GM18507 (cell line): ENCODE measurements around the gene PWWP2B.
"Not testable (repeated sequence)": the region's sequence is repeated elsewhere in the genome, so short reads cannot be mapped to it uniquely, and the experiment has no call there.

Source experiments
- DNase-seq: peaks from one replicate; pipeline ENCODE4 v3.0.0; 2011; ENCODE audit warnings: low read depth; ENCODE audit not compliant: insufficient read length; ENCODE audit errors: extremely low spot score
- FAIRE-seq: peaks from 2 replicates; lab custom pipeline; 2011; peaks lifted over from hg19 to GRCh38; lab: Jason Lieb, UNC

Gene PWWP2B

DNA sequence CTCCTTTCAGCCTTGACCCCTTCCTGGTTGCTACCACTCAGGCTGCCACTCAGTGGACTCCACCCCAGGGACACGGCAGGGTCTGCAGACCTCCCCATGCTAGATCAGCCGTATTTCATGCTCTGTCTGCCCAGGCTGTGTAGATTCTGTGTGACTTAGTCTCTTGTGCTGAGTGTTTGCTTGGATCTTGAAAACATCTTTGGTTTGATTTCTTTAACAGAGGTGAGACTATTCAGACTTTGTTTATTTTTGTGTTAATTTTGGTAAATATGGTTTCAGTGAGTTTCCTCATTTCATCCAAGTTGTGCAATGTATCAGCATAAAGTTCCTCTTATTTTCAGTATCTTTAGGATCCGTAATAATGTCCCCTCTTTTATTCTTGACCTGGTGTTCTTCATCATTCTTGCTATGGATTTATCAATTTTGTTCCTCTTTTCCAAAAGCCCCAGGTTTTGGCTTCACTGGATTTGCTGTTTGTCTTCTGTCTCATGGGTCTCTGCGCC, 21.2 kb upstream of the PWWP2B start:
- DNase-seq (no peak), FAIRE-seq (no peak)

DNA sequence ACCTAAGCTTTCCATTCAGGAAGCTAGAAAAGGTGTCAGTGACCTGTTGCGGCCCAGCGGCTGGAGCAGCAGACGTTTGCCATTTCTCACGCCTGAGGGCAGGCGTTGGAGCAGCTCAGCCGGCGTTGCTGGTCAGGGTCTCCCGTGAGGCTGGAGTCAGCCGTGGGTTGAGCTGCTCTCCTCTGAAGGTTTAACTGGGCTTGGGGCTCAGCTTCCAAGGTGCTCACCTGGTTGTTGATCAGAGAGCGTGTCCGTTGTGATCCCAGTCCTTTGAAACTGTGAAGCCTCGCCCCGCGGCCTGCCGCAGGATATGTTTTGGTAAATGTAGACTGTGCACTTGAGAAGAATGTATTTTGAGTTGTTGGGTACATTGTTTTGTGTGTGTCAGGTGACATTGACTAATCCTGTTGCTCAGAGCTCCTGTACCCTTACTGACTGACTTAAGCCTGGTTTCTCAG, 20.6 kb upstream of the PWWP2B start:
- FAIRE-seq: no peak

DNA sequence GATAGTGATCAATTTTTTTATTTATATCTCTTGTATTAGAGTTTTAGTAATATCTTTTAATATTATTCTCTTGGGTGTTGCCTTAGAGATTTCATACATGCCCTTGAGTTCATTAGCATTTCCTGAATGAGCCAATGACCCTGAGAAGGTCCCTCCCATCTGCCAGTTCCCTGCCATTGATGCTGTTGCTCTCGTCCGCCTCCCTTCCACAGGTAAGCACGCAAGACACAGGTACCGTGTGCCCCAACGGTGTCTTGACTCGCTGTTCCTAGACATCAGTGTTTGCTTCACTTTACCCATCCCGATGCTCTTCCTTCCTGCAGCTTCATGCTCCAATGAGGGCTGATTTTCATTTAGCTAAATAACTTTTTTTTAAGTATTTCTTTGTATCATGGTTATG, 19.7 kb upstream of the PWWP2B start:
- DNase-seq: no peak
- no peak for FAIRE-seq

More for the DNA sequence above, 20.6 kb upstream of the PWWP2B start:
- DNase-seq: no peak

DNA sequence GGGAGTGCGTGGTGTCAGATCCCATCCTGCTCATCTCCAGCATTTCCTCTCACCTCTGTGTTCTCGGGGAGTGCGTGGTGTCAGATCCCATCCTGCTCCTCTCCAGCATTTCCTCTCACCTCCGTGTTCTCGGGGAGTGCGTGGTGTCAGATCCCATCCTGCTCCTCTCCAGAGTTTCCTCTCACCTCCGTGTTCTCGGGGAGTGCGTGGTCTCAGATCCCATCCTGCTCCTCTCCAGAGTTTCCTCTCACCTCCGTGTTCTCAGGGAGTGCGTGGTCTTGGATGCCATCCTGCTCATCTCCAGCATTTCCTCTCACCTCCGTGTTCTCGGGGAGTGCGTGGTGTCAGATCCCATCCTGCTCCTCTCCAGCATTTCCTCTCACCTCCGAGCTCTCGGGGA, 18.0 kb upstream of the PWWP2B start:
- DNase-seq, FAIRE-seq: not testable (repeated sequence)

DNA sequence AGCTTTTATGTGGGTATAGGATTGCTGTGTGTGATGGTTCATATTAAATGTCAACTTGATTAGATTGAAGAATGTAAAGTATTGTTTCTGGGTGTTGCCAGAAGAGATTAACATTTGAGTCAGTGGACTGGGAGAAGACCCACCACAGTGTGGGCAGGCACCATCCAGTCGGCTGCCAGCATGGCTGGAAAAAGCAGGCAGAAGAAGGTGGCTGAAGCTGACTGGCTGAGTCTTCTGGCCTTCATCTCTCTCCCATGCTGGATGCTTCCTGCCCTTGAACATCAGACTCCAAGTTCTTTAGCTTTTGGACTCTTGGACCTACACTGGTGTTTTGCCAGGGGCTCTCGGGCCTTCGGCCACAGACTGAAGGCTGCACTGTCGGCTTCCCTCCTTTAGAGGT, 16.0 kb upstream of the PWWP2B start:
- not testable (repeated sequence) for FAIRE-seq, DNase-seq

DNA sequence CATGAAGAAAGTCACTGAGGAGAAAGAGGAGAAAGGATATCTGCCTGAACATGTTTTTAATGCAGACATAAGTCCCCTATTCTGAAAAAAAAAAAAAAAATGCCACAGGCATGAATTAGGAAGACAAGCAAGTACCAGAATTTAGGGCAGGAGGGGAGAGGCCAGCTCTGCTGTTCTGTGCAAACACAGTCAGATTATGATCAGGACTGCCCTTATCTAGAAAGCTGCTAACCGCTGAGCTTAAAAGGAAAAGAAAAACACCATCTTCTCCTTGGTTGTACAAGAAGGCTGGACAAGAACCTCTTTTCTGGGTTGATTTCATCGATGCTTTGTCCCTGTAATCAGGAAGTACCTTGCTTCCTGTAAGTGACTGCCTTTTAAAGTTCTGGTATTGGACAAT, 15.3 kb upstream of the PWWP2B start:
- DNase-seq (no peak), FAIRE-seq (no peak)

DNA sequence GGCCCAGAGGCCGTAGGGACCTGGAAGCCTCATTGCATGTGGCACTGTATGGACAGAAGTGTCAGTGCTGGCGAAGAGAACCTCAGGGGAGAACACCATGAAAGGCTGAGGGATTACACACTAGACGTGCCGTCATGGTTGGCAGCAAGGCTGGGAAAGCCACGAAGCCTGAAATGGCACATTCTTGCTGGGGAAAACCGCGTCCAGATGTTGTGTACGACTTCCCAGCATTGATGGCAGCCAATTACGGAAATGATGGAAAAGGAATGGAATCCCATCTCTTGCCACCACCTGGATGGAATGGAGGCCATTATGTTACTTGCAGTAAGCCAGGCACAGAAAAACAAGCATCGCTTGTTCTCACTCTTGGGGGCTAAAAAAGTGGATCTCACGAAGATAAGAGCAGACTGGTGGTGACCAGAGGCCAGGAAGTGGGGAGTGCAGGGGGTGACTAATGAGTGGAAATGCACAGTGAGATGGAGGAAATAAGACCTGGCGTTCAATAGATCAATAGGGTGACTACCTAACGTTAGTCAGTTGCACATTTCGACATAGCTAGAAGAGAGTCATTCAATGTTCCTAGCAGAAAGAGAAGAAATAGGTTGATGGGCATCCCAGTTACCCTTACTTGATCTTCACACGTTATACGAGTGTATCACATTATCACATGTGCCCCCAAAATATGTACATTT, 14.6 kb upstream of the PWWP2B start:
- DNase-seq: no peak
- FAIRE-seq: no peak

DNA sequence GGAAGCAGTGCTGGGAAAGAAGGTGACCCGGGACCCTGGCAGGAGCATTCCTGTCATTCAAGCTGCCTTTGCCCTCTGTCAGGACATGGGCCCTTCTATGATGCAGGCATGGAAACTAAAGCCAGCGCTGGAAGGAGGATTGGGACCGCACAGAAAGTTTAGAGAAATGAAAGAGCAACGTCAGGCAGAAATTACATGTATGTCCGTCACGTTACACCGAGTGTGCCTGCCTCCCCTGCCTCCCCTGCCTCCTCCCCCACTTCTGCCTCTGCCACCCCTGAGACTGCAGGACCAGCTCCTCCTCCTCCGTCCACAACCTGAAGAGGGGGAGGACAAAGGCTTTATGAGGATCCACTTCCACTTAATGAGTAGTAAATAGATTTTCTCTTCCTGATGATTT, 13.9 kb upstream of the PWWP2B start:
- DNase-seq (no peak), FAIRE-seq (no peak)

DNA sequence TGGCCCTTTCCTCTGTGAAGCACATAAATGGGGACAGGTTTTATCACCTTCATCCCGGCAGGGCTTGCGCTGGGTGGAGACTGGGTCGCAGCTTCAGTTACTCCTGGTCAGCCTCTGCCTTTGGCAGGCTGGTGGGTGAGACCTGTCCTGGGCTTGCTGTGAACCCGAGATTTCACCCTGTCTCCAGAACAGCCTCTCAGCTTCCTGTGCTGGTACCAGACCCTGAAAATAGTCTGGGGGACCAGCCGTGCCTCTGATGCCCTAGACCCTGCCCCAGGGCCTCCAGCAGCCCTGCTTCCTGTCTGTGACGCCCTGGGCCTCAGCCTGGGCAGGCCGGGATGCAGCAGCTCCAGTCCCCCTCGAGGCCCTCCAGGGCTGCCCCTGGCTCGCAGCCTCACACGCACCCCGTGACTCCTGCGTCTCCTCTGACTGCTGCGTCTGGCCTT, 13.2 kb upstream of the PWWP2B start:
- no peak for DNase-seq
- FAIRE-seq: no peak

DNA sequence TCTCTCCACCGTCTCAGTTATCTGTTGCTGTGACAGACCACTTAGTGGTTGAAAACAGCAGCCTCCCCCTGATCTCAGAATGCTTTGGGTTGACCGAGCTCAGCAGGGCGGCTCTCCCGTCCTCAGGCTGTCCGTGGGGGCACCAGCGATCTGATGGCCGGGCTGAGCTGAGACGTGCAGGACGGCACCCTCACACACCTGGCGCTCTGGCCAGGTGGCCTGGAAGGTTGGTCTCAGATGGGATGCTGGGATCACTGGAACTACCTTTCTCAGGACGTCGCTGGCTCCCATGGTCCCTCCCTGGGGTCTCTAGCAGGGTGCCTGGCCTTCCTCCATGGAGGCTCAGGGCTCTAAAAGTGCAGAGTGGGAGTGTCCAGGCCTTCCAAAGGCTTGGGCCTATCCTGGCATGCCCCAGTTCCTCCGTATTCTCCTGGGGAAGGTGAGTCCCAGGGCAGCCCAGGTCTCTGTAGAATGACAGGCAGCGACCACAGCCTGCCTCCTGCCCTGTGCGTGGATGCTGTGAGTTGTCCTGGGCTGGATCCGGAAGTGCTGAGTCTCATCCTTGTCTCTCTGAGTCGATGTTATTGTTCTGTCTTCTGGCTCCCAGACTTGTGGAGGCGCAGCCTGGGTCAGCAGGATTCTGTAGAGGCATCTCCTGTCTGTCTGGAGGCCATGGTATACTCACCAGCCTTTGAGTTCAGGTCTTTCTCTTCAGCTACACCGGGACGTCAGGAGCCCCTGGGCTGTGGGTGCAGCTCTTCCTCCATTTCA, 12.2 kb upstream of the PWWP2B start:
- DNase-seq (no peak), FAIRE-seq (no peak)

DNA sequence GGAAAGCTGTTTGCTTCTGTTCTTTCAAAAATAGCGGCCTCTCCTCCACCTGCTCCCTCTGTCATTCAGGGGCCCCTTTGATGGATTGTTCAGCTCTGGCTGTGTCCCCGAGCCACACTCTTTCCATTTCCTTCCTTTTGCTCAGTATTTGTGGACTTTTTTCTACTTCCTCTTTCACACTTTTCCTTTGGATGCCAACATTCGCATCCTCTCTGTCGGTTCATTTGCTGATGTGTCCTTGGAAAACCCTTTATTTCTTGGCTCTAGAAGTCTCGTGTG, 11.7 kb upstream of the PWWP2B start:
- no peak for FAIRE-seq

DNA sequence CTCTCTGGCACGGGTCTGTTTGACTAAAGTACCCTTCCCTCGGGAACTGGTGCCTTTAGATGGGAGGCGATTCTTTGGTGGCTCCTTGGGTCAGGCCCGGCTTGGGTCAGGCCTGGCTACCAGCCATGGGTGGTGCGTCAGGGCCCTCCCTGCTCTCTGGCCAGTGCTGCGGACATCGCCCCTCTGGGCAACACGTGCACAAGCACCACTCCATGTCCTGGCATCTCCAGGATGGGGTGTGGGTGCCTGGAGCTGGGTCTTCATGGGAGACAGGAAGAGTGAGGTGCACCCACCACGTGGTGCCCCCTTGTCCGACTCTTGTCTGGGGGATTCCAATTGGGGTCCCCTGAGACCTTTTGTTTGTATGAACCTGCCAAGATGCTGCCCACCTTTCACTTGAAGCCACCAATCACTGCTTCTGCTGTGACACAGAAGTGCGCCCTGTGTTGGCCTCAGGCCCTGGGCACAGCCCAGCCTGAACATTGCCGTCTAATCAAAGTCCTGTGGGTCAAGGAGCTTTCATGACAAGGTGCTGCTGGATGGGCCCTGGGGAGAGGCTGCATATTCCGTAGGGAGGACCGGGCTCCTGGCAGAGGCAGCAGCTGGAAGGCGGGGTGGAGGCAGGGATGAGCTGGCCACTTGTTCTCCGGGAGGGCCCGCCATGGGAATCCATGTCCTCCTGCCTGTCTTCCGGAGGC, 11.1 kb upstream of the PWWP2B start:
- DNase-seq (no peak), FAIRE-seq (no peak)

More for the DNA sequence above, 11.7 kb upstream of the PWWP2B start:
- DNase-seq: no peak

DNA sequence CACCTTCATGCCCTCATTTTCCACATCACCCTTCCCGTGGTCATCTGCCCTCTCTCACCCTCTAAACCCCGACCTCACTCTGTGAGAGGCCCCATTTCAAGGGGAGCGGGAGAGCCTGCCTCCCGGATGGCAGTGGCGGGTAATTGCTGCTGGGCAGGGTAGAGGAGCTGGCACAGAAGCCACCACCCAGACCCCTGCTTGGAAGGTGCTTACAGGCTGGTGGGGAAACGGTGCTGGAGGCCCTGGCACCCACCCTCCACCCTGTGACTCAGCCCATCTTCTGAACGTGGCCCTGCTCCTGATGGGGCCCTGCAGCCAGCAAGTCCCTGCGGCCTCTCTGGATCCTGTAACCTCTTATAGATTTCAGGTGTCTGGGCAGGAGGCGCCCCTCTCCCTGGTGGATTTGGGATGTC, 10.6 kb upstream of the PWWP2B start:
- DNase-seq: no peak
- FAIRE-seq: no peak

DNA sequence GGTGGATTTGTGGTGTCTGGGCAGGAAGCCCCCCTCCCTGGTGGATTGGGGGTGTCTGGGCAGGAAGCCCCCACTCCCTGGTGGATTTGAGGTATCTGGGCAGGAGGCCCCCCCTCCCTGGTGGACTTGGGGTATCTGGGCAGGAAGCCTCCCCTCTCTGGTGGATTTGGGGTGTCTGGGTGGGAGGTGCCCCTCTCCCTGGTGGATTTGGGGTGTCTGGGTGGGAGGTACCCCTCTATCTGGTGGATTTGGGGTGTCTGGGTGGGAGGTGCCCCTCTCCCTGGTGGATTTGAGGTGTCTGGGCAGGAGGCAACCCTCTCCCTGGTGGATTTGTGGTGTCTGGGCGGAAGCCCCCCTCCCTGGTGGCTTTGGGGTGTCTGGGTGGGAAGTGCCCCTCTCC, 10.1 kb upstream of the PWWP2B start:
- not testable (repeated sequence) for DNase-seq, FAIRE-seq

DNA sequence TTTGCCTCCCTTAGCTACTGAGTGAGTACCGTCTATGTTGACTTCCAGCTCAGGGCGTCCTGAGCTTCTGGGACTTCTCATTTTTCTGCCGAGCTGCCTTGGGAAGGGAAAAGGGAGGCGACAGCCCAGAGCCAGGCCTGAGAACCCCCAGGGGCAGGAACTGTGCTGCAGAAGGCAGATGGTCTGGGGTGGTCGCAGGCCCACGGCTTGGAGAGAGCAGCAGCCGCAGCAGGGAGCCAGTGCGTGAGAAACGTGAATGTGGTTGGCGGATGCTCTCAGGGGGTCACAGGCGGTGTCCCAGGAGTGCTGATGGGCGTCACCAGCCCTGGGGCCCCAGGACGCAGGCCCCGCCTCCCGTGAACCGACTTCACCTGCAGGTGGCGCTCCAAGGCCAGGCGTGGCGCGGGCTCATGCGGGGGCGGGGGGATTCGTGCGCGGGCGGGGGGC, 9.2 kb upstream of the PWWP2B start:
- peak; percentile 71 for DNase-seq
- FAIRE-seq: no peak

DNA sequence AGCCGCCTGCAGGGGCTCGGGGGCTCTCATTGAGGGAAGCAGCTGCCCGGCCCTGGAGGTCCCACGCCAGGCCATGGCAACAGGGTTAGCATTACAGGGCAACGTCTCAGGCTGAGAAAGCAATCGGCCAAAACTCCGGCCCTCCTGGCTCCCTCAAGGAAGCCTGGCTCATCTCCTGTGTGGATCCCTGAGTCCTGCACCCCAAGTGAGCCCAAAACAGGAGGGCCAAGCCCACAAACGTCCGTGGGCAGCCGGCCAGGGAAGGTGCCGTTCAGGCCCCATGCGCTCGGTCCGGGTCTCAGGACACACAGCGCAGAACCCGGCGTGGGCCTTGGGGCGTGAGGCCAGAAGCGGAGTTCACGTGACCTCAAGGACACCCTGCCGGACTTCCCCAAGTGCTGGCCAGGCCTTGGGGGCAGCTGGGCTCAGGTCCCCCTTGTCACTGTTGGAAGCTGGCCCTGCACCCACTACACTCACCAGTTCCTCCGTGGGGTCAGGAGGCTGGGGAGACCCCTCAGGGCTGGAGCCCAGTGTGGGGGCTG, 8.0 kb upstream of the PWWP2B start:
- FAIRE-seq (no peak), DNase-seq (no peak)

DNA sequence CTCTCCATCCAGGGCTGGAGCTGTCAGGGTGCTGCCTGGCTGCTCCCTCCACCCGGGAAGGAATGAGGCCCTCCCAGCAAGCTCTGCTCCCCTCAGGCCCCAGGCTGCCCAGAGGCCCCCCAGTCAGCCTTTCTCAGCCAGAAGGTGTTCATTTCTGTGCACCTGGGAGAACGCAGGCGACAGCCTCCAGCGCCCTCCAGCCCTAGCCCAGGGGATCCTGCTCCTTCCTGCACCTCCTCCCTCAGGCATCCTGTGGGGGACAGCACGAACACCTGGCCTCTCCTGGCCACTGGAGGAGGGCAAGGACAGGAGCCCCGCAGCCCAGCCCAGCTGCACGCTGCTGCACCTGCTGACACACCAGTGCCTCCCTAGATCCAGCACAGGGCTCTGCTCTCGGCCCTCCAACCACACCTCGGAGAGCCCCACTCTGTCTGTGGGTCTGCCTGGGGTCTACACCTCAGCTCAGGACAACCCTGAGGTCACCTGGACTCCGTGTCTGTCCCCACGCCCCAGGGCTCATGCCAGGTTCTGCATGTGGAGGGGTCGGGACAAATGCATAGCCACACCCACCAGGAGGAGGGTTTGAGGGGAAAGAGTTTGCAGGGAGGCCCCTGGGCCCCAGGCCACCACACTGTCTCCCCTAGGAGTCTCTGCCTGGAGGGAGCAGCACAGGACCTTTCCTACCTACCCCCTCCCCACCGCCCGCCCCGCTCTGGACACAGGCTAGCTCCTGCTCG, 7.4 kb upstream of the PWWP2B start:
- no peak for FAIRE-seq
- no peak for DNase-seq

DNA sequence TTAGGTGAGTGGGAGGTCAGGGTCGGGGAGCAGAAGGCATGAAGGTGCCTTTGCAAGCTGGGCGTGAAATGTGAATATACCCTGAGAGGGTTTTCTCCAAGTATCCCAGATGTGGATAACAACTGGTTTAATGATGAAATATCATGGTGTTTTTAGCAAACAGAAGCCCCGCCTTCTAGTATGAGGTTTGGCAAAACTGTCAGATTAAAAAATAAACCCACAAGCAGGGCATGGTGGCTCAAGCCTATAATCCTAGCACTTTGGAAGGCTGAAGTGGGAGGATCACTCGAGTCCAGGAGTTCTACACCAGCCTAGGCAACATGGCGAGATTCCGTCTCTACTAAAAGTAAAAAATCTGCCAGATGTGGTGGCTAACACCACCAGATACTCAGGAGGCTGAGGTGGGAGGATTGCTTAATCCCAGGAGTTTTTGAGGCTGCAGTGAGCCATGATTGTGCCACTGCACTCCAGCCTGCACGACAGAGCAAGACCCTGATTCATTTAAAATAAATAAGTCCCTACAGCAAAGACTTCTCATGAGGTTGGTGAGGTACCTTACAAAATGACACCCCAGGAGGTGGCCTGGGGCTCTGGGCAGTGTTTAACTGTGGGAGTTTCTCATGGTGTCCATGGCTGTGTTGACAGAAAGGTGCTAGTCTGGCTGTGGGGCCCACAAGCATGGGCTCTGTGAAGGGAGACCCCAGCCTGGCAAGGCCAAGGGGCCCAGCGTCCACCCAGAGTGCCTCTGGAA, 6.7 kb upstream of the PWWP2B start:
- FAIRE-seq (no peak), DNase-seq (no peak)
